Panc1 (cell line): Measurements from ENCODE around the gene NFE2L1. TPM values are rescaled to one million over a fixed set of nuclear protein-coding genes. Genes with fewer than 3 reads are reported as not detected.

Experiments used
- ATAC-seq: fragments of 200-7000 bp; cut with Tn5 transposase; 2 replicates; pipeline ENCODE4 v1.9.1; 2020; ENCODE audit warnings: mild to moderate bottlenecking, moderate library complexity
- BruUV-seq: library from RNA; stranded (reverse); fragments of 400-500 nt; replicated peaks from 2 replicates; lab custom pipeline; 2021; lab: Mats Ljungman, UMichigan
- CTCF ChIA-PET: fragments of 300-600 bp; sonication (Branson Sonifier 250); formaldehyde crosslinking; loops from one replicate; lab custom pipeline; 2022; ENCODE audit warnings: antibody characterized with exemption; lab: Charles Lee
- POLR2A ChIA-PET: fragments of 300-600 bp; sonication (Branson Sonifier 250); formaldehyde crosslinking; loops from one replicate; lab custom pipeline; 2022; ENCODE audit warnings: antibody characterized with exemption; lab: Charles Lee
- DNase-seq: peaks from one replicate; pipeline ENCODE4 v3.0.0-alpha.2; 2010; ENCODE audit warnings: low read depth, low spot score
- H3K27ac ChIP-seq: 2 replicates; pipeline ENCODE4 v1.5.1; 2011; ENCODE audit warnings: mild to moderate bottlenecking, low read length, inconsistent platforms
- H3K27me3 ChIP-seq: fragments of 200-500 bp; sonication (Bioruptor generic); 2 replicates; pipeline ENCODE4 v1.6.0; 2014; ENCODE audit warnings: low read length, inconsistent platforms; ENCODE audit not compliant: control insufficient read depth, insufficient read depth
- H3K36me3 ChIP-seq: fragments of 200-500 bp; sonication (Bioruptor generic); 2 replicates; pipeline ENCODE4 v1.5.1; 2014; ENCODE audit warnings: inconsistent platforms, mild to moderate bottlenecking, low read length, moderate library complexity; ENCODE audit not compliant: control insufficient read depth, insufficient read depth
- H3K4me1 ChIP-seq: 2 replicates; pipeline ENCODE4 v1.5.1; 2011; ENCODE audit warnings: inconsistent platforms, mild to moderate bottlenecking, low read length, moderate library complexity; ENCODE audit not compliant: control insufficient read depth, insufficient read depth
- H3K4me3 ChIP-seq, 2 experiments: 2 replicates each; pipeline ENCODE4 v1.5.1; 2011 to 2012; ENCODE audit warnings: low read depth in 2 of 2, low read length in 2 of 2, mild to moderate bottlenecking in 2 of 2, inconsistent platforms in 1 of 2, moderate library complexity in 1 of 2
- H3K9me3 ChIP-seq: fragments of 200-500 bp; sonication (Bioruptor generic); 2 replicates; pipeline ENCODE4 v1.5.1; 2014; ENCODE audit warnings: low read depth, mild to moderate bottlenecking, inconsistent platforms, low read length, moderate library complexity; ENCODE audit not compliant: control insufficient read depth, insufficient read depth
- POLR2AphosphoS5 ChIP-seq: IDR thresholded peaks from 2 replicates; pipeline ENCODE4 v1.6.1; 2012; ENCODE audit warnings: mild to moderate bottlenecking, low read depth, low read length, moderate library complexity
- REST ChIP-seq, 2 experiments: IDR thresholded peaks; 2 replicates each; pipeline ENCODE4 v1.6.1; 2011 to 2012; ENCODE audit warnings: low read depth in 2 of 2, control low read depth in 1 of 2, low read length in 1 of 2, mild to moderate bottlenecking in 1 of 2, moderate library complexity in 1 of 2; ENCODE audit not compliant: insufficient read depth in 1 of 2
- SIN3A ChIP-seq: IDR thresholded peaks from 2 replicates; pipeline ENCODE4 v1.6.1; 2012; ENCODE audit warnings: low read depth, mild to moderate bottlenecking, low read length, moderate library complexity, borderline replicate concordance; ENCODE audit not compliant: insufficient read depth
- TCF7L2 ChIP-seq: IDR thresholded peaks from 2 replicates; pipeline ENCODE4 v1.6.1; 2011; ENCODE audit warnings: mild to moderate bottlenecking, low read depth, low read length, inconsistent platforms
- in situ Hi-C: cut with HindIII; loops from 2 replicates; pipeline ENCODE4 v1.10.0; 2016; ENCODE audit warnings: low sequenced_read_pairs, low pct_unique_long_range_greater_than_20kb
- intact Hi-C: fragments of 100-400 bp; cut with micrococcal nuclease; formaldehyde crosslinking; loops from one replicate; pipeline ENCODE4 v1.10.0; 2022; ENCODE audit not compliant: unreplicated experiment
- total RNA-seq: library from RNA; stranded (reverse); gene quantifications from one replicate; pipeline ENCODE4 v1.2.1, GENCODE V29; 2021; ENCODE audit not compliant: unreplicated experiment
- TF ChIP-seq, protein P1 (sequence below): fragments of 450-650 bp; IDR thresholded peaks from 2 replicates; pipeline ENCODE4 v1.5.1; 2017; ENCODE audit warnings: mild to moderate bottlenecking

The NFE2L1 gene
- total RNA-seq, 1 experiment from 2014 or later: 210 TPM

DNA sequence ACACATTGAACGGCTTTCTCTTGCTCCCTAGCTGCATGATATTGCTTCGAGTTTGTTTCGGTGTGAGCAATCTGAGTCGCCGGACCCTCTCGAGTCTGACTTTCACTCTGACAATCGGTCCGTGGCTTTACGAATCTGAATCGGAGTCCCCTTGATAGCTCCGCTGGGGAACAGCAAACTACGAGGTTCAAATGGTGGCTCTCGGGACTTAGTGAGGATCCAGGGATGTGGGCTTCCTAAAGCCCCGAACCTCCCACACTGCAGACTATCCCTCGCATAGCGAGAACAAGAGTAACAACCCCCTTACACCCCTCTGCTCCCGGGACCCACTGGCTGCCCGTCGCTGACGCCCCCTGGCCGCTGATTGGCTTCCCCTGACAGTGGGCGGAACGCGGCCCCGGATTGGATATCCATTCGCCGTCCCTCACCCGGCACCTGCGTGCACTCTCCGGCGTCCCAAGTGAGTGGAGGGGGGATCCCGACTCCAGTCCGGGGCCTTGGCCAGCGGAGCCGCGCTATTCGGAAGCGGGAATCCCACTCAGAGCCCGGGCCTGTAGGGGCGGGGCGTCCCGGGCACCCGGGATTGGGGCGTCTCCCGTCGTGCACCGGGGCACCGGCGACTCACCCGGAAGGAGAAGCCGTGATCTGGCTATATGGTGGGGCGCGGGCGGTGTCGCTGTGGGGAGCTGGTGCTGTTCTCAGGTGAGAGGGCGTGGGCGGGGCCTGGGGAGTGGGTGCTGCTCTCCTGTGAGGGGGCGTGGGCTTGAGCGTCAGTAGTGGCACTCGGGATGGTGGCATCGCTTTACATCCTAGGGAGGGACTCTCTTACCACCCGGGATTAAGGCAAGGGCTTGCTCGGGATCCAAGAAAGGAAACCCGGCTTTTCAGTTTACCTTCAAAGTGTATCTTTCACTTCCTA is 59.2 kb downstream of the NFE2L1 start, which contains the start of gene SNX11:
Gene SNX11, plus strand, starts transcription at position 630 of the 919 bp plus-strand sequence. CDS start 4,278 bp downstream, outside the sequence.
- DNase-seq (peak; percentile 30), ATAC-seq (peak; percentile 99)
- in situ Hi-C loops: no loop called here
- Histone ChIP-seq H3K27ac (peak within 1 kb of the TSS; percentile 96), H3K36me3 (peaks cover 3% of the 10 kb centered on the region; the same call in 1 of the 2 replicates), H3K27me3 (no peaks in the 10 kb centered on the region), H3K9me3 (no peaks in the 10 kb centered on the region), H3K4me1 (peaks cover 5% of the 10 kb centered on the region; the same call in 1 of the 2 replicates), H3K4me3 (peak within 1 kb of the TSS; percentile 95 to 97)
- TSS peak; percentile 88 for BruUV-seq
- POLR2A ChIA-PET: interaction anchor here (0.5 to 1.0 kb wide), 4 partner anchors 12 to 254 kb away, joined by 3 read pairs; no protein-coding TSS in a partner anchor
- TF ChIP-seq TCF7L2 (no peak), SIN3A (0 out of 2 replicates have a peak, but pooled peaks have one; percentile 69), REST (IDR thresholded peaks at IDR 0.05; ENCODE audit: insufficient read depth in 1 of 2, low read depth in 2 of 2, low read length in 1 of 2) (no peak), POLR2AphosphoS5 (no peak; the same call in 1 of the 2 replicates)
- TF ChIP-seq, protein P1, sequence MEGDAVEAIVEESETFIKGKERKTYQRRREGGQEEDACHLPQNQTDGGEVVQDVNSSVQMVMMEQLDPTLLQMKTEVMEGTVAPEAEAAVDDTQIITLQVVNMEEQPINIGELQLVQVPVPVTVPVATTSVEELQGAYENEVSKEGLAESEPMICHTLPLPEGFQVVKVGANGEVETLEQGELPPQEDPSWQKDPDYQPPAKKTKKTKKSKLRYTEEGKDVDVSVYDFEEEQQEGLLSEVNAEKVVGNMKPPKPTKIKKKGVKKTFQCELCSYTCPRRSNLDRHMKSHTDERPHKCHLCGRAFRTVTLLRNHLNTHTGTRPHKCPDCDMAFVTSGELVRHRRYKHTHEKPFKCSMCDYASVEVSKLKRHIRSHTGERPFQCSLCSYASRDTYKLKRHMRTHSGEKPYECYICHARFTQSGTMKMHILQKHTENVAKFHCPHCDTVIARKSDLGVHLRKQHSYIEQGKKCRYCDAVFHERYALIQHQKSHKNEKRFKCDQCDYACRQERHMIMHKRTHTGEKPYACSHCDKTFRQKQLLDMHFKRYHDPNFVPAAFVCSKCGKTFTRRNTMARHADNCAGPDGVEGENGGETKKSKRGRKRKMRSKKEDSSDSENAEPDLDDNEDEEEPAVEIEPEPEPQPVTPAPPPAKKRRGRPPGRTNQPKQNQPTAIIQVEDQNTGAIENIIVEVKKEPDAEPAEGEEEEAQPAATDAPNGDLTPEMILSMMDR: no peak
- intact Hi-C loops: no loop called here
- CTCF ChIA-PET: interaction anchor here (0.5 to 1.4 kb wide), 6 partner anchors 10 to 82 kb away, joined by 3 to 8 read pairs (median 4); no protein-coding TSS in a partner anchor

DNA sequence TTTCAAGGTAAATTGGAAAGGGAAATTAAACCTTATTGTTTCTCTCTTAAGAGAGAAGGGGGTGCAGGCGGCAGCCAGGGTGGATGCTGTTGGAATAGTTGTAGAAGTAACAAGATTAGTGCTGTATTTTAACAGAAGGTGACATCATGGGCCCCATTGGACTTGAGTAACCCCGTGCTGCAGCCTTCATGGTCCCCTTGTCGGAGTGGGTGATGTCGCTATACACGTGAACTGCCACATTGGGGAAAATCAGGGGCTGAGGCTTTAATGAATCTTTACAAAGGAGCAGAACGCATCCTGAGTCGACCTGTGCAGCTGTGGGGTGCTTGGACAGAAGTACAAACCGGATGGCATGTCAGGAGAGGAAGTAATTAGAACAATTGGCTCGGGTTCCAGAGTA is 62.6 kb downstream of the NFE2L1 start:
- Histone ChIP-seq H3K4me3 (no peak overlapping the region), H3K27me3 (no peaks in the 10 kb centered on the region), H3K4me1 (peaks cover 5% of the 10 kb centered on the region; the same call in 1 of the 2 replicates), H3K9me3 (no peaks in the 10 kb centered on the region), H3K36me3 (peaks cover 3% of the 10 kb centered on the region; the same call in 1 of the 2 replicates), H3K27ac (no peak overlapping the region)
- CTCF ChIA-PET: no interaction called here
- TF ChIP-seq POLR2AphosphoS5: no peak
- no peak for TF ChIP-seq REST (IDR thresholded peaks at IDR 0.05; ENCODE audit: insufficient read depth in 1 of 2, low read depth in 2 of 2, low read length in 1 of 2)
- no peak for TF ChIP-seq SIN3A
- no peak for TF ChIP-seq TCF7L2
- TF ChIP-seq, protein P1: no peak
- DNase-seq: no peak
- in situ Hi-C loops (no loop called here), intact Hi-C loops (no loop called here)
- no peak for ATAC-seq
- BruUV-seq: no TSS peak
- POLR2A ChIA-PET: no interaction called here
